AG10803 (cell line): ENCODE data around the gene GDF11.

Source experiments
- DNase-seq: peaks from one replicate; pipeline ENCODE4 v3.0.0; 2010; ENCODE audit warnings: low read depth
- H3K4me3 ChIP-seq: 2 replicates; pipeline ENCODE4 v1.5.1; 2011; ENCODE audit warnings: mild to moderate bottlenecking, low read length, control low read depth
- TF ChIP-seq, protein P1 (sequence below): conservative IDR thresholded peaks from 2 replicates; pipeline ENCODE4 v1.5.1; 2011; ENCODE audit warnings: mild to moderate bottlenecking, low read length, control low read depth, inconsistent platforms

Gene GDF11

DNA sequence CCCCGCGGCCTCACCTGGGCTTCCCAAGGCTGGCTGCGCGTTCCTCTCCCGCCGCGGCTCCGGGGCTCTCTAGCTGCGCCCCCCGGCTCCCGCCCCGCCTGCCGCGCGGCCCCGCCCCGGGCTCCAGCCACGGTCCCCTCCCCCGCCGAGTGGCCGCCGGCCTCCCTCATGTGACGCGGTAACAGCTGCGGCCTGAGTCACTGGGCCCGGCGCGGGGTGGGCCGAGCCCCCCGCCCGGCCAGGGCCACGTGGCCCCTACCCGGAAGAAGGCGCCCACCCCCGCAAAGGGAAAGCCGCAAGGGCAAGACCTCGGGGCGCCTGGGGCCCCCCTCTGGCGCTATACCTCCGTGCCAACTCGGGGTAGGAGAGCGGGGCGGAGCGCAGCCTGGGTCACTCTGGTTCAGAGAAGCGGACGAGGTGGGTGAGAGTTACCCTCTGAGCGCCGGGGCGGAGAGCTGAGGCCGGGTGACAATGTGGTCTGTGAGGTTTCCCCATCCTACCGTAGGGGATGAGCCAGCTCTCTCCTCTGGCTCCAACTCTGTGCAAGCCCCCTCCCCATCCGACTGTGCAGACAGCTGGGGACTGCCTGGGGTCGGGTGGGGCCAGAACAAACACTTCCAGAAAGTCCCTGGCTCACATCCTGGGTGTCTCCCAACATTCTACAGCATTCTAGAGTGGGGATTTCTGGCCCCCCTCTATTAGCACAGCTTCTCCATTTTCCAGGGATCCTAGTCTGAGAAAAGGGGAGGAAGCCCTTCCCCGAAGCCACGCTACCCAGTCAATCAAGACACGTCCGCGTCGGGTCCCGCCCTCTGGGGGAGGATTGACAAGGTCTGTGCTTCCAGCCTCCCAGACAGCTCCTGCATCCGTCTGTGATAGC is 13.7 kb upstream of the GDF11 start, which contains the start of gene CD63:
CD63 (minus strand) TSS at position 71 of the 880 bp plus-strand sequence. CDS start 668 bp downstream, outside the sequence.
- H3K4me3 ChIP-seq: peak within 1 kb of the TSS; percentile 95
- peak; percentile 89 for DNase-seq
- TF ChIP-seq, protein P1, sequence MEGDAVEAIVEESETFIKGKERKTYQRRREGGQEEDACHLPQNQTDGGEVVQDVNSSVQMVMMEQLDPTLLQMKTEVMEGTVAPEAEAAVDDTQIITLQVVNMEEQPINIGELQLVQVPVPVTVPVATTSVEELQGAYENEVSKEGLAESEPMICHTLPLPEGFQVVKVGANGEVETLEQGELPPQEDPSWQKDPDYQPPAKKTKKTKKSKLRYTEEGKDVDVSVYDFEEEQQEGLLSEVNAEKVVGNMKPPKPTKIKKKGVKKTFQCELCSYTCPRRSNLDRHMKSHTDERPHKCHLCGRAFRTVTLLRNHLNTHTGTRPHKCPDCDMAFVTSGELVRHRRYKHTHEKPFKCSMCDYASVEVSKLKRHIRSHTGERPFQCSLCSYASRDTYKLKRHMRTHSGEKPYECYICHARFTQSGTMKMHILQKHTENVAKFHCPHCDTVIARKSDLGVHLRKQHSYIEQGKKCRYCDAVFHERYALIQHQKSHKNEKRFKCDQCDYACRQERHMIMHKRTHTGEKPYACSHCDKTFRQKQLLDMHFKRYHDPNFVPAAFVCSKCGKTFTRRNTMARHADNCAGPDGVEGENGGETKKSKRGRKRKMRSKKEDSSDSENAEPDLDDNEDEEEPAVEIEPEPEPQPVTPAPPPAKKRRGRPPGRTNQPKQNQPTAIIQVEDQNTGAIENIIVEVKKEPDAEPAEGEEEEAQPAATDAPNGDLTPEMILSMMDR: no peak

DNA sequence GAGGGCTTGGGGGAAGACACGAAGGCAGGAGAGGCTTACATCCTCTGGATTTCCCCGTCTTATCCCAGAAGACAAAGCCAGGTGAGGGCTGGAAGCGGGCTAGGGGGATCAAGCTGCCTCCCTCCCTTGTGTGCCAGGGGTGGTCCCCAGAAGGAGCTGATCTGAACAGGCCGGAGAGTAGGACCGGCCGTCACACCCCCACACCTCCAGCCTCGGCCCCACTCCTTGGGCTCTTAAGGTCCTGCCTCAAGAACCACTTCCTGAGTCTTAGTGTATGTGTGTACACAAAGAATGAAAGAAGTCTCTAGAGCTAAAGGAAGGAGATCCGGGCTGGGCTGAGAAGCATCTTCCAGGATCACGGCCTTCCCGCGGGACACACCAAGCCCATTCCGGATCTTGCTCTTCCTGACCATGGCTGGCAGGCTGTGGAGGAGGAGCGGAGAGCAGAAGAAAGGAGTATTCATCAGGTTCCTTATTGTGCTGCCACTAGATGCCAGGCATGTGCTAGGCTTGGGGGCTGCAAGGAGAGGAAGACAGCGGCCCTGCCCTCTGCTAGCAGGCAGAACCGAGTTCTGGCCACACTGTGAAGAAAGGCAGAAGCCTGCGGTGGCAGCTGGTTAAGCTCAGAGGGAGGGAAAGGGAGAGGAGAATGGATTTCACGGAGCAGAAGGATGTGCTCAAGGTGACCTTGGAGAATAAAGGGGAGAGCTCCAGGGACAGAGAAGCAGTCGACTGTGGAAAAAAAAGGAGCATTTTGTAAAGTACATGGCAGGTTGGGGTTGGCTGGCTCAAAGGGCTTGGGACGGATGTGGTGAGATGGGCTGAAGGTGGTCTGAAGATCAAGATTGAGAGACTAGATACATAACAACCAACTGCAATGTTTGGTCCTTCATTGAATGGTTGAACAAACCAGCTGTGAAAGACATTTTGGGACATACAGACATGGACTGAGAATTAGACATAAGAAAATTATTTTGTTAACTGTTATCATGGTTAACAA is 12.8 kb upstream of the GDF11 start:
- peak; percentile 62 for DNase-seq
- TF ChIP-seq, protein P1: peak; percentile 25
- H3K4me3 ChIP-seq: peak overlapping the region; percentile 95

DNA sequence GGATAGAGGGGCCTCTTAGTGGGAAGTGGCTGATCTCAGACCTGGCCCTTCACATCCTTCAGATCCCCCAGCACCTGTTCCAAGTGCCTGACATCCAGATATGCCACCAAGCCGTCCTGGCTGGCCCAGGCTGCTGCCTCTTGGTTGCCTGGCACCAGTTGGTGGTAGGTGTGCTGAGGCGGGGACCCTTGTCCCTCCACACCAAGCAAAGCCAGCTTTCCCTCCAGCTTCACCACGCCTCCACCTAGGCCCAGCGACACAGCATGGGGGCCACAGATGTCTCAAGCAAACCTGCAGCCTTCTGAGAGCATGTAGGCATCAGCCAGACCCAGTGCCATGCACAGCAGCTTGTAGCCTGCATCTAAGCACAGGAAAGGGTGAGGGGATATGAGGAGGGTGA is 10.6 kb upstream of the GDF11 start:
- no peak for DNase-seq
- TF ChIP-seq, protein P1: no peak
- H3K4me3 ChIP-seq: no peak overlapping the region

DNA sequence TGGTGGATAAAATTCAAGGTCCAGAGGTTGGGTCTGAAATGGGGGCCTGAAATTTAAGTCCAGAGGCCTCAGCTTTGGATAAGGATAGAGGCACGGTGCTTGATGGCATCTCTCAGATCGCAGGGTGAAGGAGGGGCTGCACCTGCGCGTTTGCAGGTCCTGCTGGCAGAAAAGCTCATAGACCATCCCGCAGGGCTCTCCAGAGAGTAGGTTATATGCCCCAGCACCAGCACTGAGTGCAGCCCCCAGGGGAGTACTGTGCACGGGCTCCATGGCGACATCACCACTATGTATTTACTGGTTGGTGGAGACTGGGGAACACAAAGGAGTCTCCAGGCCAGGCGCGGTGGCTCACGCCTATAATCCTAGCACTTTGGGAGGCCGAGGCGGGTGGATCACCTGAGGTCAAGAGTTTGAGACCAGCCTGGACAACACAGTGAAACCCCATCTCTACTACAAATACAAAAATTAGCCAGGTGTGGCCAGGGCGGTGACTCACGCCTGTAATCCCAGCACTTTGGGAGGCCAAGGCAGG is 9.8 kb upstream of the GDF11 start:
- TF ChIP-seq, protein P1: no peak
- DNase-seq: no peak
- H3K4me3 ChIP-seq: no peak overlapping the region

DNA sequence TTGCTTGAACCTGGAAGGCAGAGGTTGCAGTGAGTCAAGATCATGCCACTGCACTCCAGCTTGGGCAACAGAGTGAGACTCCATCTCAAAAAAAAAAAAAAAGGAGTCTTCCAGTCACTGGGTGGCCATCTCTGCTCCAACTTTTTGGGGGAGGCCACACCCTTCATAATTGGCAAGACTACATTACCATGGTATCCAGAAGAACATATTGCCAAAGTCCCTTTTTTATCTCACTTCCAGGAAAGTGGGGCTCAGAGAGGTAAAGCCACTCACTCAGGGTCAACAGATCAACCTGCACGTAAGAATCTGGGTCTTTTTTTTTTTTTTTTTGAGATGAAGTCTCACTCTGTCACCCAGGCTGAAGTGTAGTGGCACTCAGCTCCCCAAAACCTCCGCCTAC is 9.1 kb upstream of the GDF11 start:
- H3K4me3 ChIP-seq: no peak overlapping the region
- TF ChIP-seq, protein P1: no peak
- no peak for DNase-seq

DNA sequence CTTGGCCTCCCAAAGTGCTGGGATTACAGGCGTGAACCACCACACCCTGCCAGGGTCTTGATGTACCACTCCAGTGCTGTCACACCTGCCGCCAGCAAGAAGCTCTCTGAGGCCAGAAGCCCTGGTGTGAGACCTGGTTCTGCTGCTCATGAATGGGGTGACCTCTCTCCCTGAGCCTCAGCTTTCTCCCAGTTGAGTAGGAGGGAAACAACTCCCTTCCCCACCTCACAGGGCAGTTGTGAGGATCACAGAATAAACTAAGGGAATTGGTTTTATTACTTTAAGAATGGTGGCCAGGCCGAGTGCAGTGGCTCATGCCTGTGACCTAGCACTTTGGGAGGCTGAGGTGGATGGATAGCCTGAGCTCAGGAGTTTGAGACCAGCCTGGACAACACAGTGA is 8.3 kb upstream of the GDF11 start:
- no peak for DNase-seq
- no peak overlapping the region for H3K4me3 ChIP-seq
- TF ChIP-seq, protein P1: no peak
